ENCODE data around the gene ESRRG. TPM values are rescaled to one million over a fixed set of nuclear protein-coding genes. Genes with fewer than 3 reads are reported as not detected.

ESRRG gene
- total and polyA plus RNA-seq, 2 donors (not counting 3 experiments of a cell fraction or from before 2014, with no cell fraction given) = not detected

DNA sequence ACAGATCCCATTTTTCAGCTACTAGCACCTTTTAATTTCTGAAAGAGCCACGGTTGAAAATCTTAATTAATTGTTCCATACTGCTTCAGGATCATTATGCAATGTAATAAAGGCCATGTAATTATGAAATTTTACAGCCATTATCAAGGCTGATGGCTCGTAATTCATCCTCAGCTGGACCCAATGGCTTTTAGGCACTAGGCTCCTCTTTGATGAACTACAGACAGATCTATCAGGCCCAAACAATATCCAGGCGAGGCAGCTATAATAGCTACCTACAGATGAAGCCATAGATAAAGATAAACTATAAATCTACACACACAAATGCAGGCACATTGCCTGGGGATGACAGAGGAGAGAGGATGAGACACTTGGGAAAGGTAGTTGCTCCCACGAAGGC is 189.5 kb downstream of the ESRRG start:
- no peaks in the 10 kb centered on the region for H3K4me1 ChIP-seq (ENCODE audit: control insufficient read depth, extremely low read depth, insufficient read depth, low read length)
- no peaks in the 10 kb centered on the region for H3K79me2 ChIP-seq (ENCODE audit: control insufficient read depth, insufficient read depth, low read length)
- intact Hi-C loops (cut with micrococcal nuclease) (no loop called here), dilution Hi-C loops (cut with MboI; ENCODE audit: extremely low pct_ligation_motif_present, low sequenced_read_pairs) (no loop called here)
- ChIA-PET CTCF (no interaction called here), POLR2A (no interaction called here)
- H2AFZ ChIP-seq (ENCODE audit: low read depth, low read length) = no peak overlapping the region
- no peaks in the 10 kb centered on the region for H4K20me1 ChIP-seq (replicated peaks; ENCODE audit: control insufficient read depth, extremely low read depth, insufficient read depth, low read length)
- no peak overlapping the region for H3K9ac ChIP-seq (replicated peaks; ENCODE audit: extremely low read depth, insufficient read depth, low read length)
- no peaks in the 10 kb centered on the region for H3K9me1 ChIP-seq (replicated peaks; ENCODE audit: control insufficient read depth, extremely low read depth, insufficient read depth, low read length)
- H3K36me3 ChIP-seq (ENCODE audit: control insufficient read depth in 2 of 2, extremely low read depth in 1 of 2, insufficient read depth in 2 of 2, low read length in 2 of 2) = no peaks in the 10 kb centered on the region
- H3K27ac ChIP-seq (ENCODE audit: insufficient read depth, low read depth, low read length) = no peak overlapping the region
- DNase-seq (ENCODE audit: low read depth, low spot score) = no peak
- H3K4me2 ChIP-seq (ENCODE audit: insufficient read depth, low read length) = no peak overlapping the region
- TF ChIP-seq CTCF (IDR thresholded peaks at IDR 0.05; ENCODE audit: extremely low read depth in 1 of 2, insufficient read depth in 1 of 2, low read depth in 1 of 2, low read length in 2 of 2) = no peak
- TF ChIP-seq FOS (IDR thresholded peaks at IDR 0.05; ENCODE audit: borderline replicate concordance, insufficient read depth, low read length) = no peak
- no peak for TF ChIP-seq GATA2 (IDR thresholded peaks at IDR 0.05; ENCODE audit: insufficient read depth, insufficient read length, low read depth, low read length)
- no peak for TF ChIP-seq POLR2A (IDR thresholded peaks at IDR 0.05; ENCODE audit: low read depth, low read length)
- no peak for TF ChIP-seq JUN (IDR thresholded peaks at IDR 0.05; ENCODE audit: borderline replicate concordance, insufficient read depth, insufficient read length, low read depth)
- TF ChIP-seq, protein P1, sequence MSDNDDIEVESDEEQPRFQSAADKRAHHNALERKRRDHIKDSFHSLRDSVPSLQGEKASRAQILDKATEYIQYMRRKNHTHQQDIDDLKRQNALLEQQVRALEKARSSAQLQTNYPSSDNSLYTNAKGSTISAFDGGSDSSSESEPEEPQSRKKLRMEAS (IDR thresholded peaks at IDR 0.05; ENCODE audit: insufficient read depth, insufficient read length) = no peak
- no peak for TF ChIP-seq EZH2 (IDR thresholded peaks at IDR 0.05; ENCODE audit: borderline replicate concordance, low read depth, low read length, severe bottlenecking)
- no peak for TF ChIP-seq POLR2AphosphoS5 (IDR thresholded peaks at IDR 0.05; ENCODE audit: insufficient read depth, low read depth, low read length)
- no peak for TF ChIP-seq MYC (IDR thresholded peaks at IDR 0.05; ENCODE audit: low read depth, low read length)
- no peak overlapping the region for H3K4me3 ChIP-seq (replicated peaks in 1 of 3; ENCODE audit: insufficient read depth in 1 of 3, low read depth in 1 of 3, low read length in 3 of 3)
- BruUV-seq (replicated peaks) = no TSS peak
- no peaks in the 10 kb centered on the region for H3K9me3 ChIP-seq (replicated peaks; ENCODE audit: control insufficient read depth, insufficient read depth, low read length)
- FAIRE-seq = no peak
- no peaks in the 10 kb centered on the region for H3K27me3 ChIP-seq (ENCODE audit: control insufficient read depth in 2 of 2, insufficient read depth in 2 of 2, low read length in 2 of 2)
